Transverse colon (tissue), 4 donors: ENCODE results near the gene CCN6. TPM values are rescaled to one million over a fixed set of nuclear protein-coding genes. Genes with fewer than 3 reads are reported as not detected.

Experiments used
- DNase-seq: peaks from one replicate; pipeline ENCODE4 v3.0.0-alpha.2; 2019
- H3K27ac ChIP-seq, 4 donors: fragments of 200-600 bp; sonication (generic); 2 replicates each; pipeline ENCODE4 v1.5.1; 2016 to 2018; ENCODE audit warnings: inconsistent platforms in 4 of 4
- H3K27me3 ChIP-seq: fragments of 200-600 bp; sonication (generic); 2 replicates; pipeline ENCODE4 v1.5.1; 2017; ENCODE audit warnings: inconsistent platforms
- H3K36me3 ChIP-seq, 4 donors: fragments of 200-600 bp; sonication (generic); 2 replicates each; pipeline ENCODE4 v1.5.1; 2017 to 2019; ENCODE audit warnings: inconsistent platforms in 4 of 4
- H3K4me1 ChIP-seq, 4 donors: fragments of 200-600 bp; sonication (generic); 2 replicates each; pipeline ENCODE4 v1.5.1; 2017 to 2020; ENCODE audit warnings: inconsistent platforms in 4 of 4
- H3K4me3 ChIP-seq, 4 donors: fragments of 200-600 bp; sonication (generic); 1 replicate in 1 of 4; 2 replicates in 3 of 4; pipeline versions ENCODE4 v1.5.1 to v1.6.1; 2017 to 2019; ENCODE audit warnings: inconsistent platforms in 4 of 4
- H3K9me3 ChIP-seq, 2 donors: fragments of 200-600 bp; sonication (generic); 2 replicates each; pipeline ENCODE4 v1.5.1; 2017 to 2019; ENCODE audit warnings: inconsistent platforms in 2 of 2
- EP300 ChIP-seq: sonication (generic); formaldehyde crosslinking; IDR thresholded peaks from one replicate; pipeline ENCODE4 v1.6.1; 2017; ENCODE audit warnings: antibody characterized with exemption, low read depth
- POLR2A ChIP-seq: fragments of 450-650 bp; IDR thresholded peaks from one replicate; pipeline ENCODE4 v1.6.1; 2016; ENCODE audit warnings: antibody characterized with exemption, mild to moderate bottlenecking, moderate library complexity
- POLR2AphosphoS5 ChIP-seq, 3 donors: sonication (generic); formaldehyde crosslinking; IDR thresholded peaks; one replicate each; pipeline ENCODE4 v1.6.1; 2016; ENCODE audit warnings: antibody characterized with exemption in 3 of 3
- WGBS, 2 donors: methylation state at CpG; one replicate each; pipeline ENCODE4 v1.1.5; 2018; ENCODE audit warnings: low coverage in 1 of 2; 5-methylcytosine and 5-hydroxymethylcytosine counted together
- in situ Hi-C, 4 donors: fragments of 200-750 bp; cut with MboI; loops; one replicate each; pipeline versions ENCODE4 v1.15.0 to v1.15.1; 2017; ENCODE audit warnings: low sequenced_read_pairs in 3 of 4, low pct_ligation_motif_present in 1 of 4, low pct_unique_long_range_greater_than_20kb in 1 of 4
- intact Hi-C: fragments of 100-400 bp; cut with DNase I; formaldehyde crosslinking; loops from one replicate; pipeline ENCODE4 v1.15.1; 2023; ENCODE audit warnings: low total_unique reads
- total RNA-seq, 4 donors: library from RNA; depleted of rRNA; stranded (reverse); fragments of >200 nt; gene quantifications; one replicate each; pipeline ENCODE4 v1.1.0, GENCODE V29; 2016
- TF ChIP-seq, protein P1 (sequence below), 5 experiments: fragments of 200-600 bp in 3 of 5; fragments of 450-650 bp in 2 of 5; sonication (generic) in 3 of 5; IDR thresholded peaks; 1 replicate in 2 of 5; 2 replicates in 3 of 5; pipeline ENCODE4 v1.5.1; 2016 to 2017; ENCODE audit warnings: antibody characterized with exemption in 5 of 5, inconsistent platforms in 3 of 5, mild to moderate bottlenecking in 2 of 5, moderate library complexity in 1 of 5

Gene CCN6
- total RNA-seq, 4 donors from 2014 or later = not detected

DNA sequence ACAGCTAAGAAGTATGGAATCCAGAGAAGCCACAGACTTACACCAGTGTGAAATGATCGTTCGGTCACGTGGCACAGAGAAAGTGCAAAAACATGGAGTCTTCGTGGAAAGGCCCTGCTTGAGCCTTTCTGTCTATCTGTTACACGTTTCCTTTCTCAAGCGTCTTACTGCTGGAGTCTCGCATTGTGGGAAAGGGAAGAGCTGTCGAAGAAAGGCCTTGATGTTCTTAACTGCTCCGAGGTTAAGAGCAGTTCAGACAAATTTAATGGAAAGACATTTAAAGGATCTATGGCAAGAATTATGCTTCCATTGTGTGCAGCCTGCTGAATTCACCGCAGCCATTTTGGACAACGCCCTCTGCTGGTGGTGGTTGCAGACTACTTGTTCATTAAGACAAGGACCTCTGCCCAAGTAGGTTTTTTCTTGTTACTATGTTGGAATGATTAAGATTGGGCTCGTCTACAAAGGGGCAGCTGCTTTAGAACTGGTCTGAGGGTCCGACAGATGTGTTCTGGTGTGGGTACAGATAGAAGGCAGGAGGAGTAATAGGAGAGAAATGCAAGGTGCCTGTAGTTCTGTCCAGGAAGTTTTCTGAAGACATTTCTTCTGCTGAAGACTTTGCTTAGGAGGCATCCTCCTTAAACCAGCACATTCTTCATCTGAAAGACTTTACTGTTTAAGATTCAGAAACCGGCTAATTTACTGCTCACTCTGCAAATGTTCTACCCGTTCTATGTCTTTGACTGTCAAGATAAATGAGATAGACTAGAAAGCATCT is 24.7 kb upstream of the CCN6 start:
- WGBS, 2 donors = 81 to 89% methylated on average over 11 to 15 of the region's 15 CpGs
- intact Hi-C loops (no loop called here), in situ Hi-C loops (loop anchor here in 1 of 4 donors (25.0 kb wide), 1 partner anchor 767 kb away; a partner anchor contains a TSS)
- peak overlapping the region in 1 of 4 donors; percentile 30 for H3K27ac ChIP-seq
- TF ChIP-seq, protein P1, sequence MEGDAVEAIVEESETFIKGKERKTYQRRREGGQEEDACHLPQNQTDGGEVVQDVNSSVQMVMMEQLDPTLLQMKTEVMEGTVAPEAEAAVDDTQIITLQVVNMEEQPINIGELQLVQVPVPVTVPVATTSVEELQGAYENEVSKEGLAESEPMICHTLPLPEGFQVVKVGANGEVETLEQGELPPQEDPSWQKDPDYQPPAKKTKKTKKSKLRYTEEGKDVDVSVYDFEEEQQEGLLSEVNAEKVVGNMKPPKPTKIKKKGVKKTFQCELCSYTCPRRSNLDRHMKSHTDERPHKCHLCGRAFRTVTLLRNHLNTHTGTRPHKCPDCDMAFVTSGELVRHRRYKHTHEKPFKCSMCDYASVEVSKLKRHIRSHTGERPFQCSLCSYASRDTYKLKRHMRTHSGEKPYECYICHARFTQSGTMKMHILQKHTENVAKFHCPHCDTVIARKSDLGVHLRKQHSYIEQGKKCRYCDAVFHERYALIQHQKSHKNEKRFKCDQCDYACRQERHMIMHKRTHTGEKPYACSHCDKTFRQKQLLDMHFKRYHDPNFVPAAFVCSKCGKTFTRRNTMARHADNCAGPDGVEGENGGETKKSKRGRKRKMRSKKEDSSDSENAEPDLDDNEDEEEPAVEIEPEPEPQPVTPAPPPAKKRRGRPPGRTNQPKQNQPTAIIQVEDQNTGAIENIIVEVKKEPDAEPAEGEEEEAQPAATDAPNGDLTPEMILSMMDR (IDR thresholded peaks at IDR 0.05) = peak; percentile 44 to 55 (median 51)
- TF ChIP-seq EP300 = no peak
- no peaks in the 10 kb centered on the region for H3K9me3 ChIP-seq
- no peaks in the 10 kb centered on the region for H3K27me3 ChIP-seq
- peak; percentile 60 for DNase-seq
- no peak overlapping the region for H3K4me3 ChIP-seq
- no peaks in the 10 kb centered on the region for H3K36me3 ChIP-seq
- H3K4me1 ChIP-seq = peaks cover 0 to 20% (median 15%) of the 10 kb centered on the region in 4 donors

DNA sequence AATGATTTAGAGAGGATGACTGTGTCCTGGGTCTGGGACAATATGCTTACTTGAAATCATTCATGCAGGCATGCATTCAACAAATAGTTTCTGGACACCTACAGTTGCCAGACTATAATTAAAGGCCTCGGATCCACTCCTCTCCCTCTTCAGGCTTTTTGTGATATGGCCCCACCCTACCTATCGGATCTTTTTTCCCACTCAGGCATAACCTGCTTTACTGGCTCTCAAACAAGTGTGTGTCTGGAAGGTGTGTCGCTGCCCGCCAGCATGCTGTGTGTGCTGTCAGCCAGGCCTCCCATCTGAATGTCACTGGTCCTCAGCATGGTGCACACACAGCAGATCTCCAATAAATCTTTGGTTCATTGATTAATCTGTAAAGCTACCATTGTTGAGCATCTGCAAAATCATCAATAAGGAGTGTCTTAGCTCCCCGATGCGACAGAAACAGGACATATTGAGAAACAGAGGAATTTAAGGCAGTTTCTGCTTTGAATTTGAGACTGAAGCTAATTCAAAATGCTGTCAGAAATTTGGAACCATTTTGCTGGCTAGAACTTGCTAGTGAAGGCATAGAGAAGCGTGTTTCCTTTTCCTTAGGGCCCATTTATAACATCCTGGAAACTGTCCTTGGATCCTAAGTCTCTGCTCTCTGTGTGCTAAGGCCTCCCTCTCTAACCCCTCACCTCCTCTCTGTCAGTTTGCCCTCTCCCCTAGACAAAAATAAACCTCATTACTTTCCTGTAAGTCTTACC is 23.5 kb upstream of the CCN6 start:
- Histone ChIP-seq H3K9me3 (no peaks in the 10 kb centered on the region), H3K27me3 (no peaks in the 10 kb centered on the region), H3K4me1 (peaks cover 0 to 20% (median 15%) of the 10 kb centered on the region in 4 donors), H3K4me3 (no peak overlapping the region), H3K36me3 (no peaks in the 10 kb centered on the region), H3K27ac (peak overlapping the region; percentile 17 to 29 (median 25))
- in situ Hi-C loops = loop anchor here in 1 of 4 donors (25.0 kb wide), 1 partner anchor 768 kb away; a partner anchor contains a TSS
- 73 to 75% methylated on average over 6 to 7 of the region's 7 CpGs for WGBS, 2 donors
- DNase-seq = no peak
- TF ChIP-seq POLR2AphosphoS5 (IDR thresholded peaks at IDR 0.05) (no peak), POLR2A (no peak), EP300 (no peak)
- TF ChIP-seq, protein P1 (IDR thresholded peaks at IDR 0.05) = no peak
- intact Hi-C loops = no loop called here

DNA sequence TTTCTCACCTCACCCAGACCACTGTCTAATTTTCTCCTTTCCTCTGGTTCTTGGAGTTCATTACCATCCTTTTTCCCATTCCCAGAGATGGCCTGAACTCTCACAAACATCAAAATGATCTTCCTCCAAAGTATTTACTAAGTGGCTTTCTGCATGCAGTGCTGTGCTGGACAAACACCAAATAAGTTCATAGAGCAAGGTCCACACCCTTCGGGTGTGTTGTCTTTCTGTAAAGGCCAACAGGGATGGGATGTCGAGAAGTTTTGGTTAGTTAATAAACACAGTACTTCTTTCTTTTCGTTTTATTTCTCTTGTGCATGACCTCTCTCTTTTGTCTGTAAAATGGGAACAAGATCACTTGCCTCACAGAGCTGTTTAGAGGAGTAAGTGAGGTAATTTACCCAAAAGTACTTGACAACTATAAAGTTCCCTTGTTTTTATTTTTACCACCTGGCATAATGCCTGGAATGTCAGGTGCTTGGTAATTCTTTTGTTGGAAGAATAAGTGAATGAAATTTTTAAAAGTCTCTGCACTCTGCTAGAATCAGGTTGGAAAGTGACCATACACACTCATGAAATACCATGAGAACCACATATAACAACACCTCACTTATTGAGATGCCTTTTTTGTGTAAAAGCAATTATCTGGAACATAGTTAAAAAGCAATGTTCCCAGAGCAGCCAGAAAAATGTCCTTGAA is 22.8 kb upstream of the CCN6 start:
- 22 to 53% methylated on average over 3 of the region's 3 CpGs for WGBS, 2 donors
- Histone ChIP-seq H3K9me3 (no peaks in the 10 kb centered on the region), H3K4me1 (peaks cover 0 to 20% (median 15%) of the 10 kb centered on the region in 4 donors), H3K36me3 (no peaks in the 10 kb centered on the region), H3K4me3 (no peak overlapping the region), H3K27ac (peak overlapping the region; percentile 17 to 29 (median 25)), H3K27me3 (no peaks in the 10 kb centered on the region)
- intact Hi-C loops = no loop called here
- in situ Hi-C loops = loop anchor here in 1 of 4 donors (25.0 kb wide), 1 partner anchor 769 kb away; a partner anchor contains a TSS
- no peak for DNase-seq
- TF ChIP-seq POLR2AphosphoS5 (IDR thresholded peaks at IDR 0.05) (no peak), EP300 (no peak), POLR2A (no peak)
- TF ChIP-seq, protein P1 (IDR thresholded peaks at IDR 0.05) = no peak

DNA sequence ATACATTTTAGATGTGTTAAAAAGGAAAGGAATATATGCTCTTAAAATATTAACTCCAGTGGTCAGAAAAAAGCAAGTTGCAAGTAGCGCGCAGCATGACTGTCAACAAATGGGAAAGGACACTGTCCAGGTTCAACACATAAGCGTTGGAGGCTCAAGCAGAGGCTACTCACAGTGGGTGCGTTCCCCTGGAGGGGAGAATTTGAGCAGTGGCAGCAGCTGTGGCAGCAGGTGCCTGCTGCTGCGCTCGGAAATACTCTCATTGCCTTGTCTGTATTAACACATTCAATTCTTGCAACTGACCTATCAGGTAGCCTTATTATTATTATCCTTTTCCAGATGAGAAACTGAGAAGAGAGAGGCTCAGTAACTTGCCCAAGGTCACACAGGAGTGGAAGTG is 21.9 kb upstream of the CCN6 start:
- Histone ChIP-seq H3K4me3 (no peak overlapping the region), H3K36me3 (no peaks in the 10 kb centered on the region), H3K27ac (no peak overlapping the region), H3K27me3 (no peaks in the 10 kb centered on the region), H3K4me1 (peaks cover 0 to 20% (median 15%) of the 10 kb centered on the region in 4 donors), H3K9me3 (no peaks in the 10 kb centered on the region)
- in situ Hi-C loops = loop anchor here in 1 of 4 donors (25.0 kb wide), 1 partner anchor 770 kb away; a partner anchor contains a TSS
- TF ChIP-seq EP300 = no peak
- no peak for TF ChIP-seq POLR2A
- TF ChIP-seq, protein P1 (IDR thresholded peaks at IDR 0.05) = no peak
- no peak for TF ChIP-seq POLR2AphosphoS5 (IDR thresholded peaks at IDR 0.05)
- intact Hi-C loops = no loop called here
- no peak for DNase-seq
- whole genome bisulfite sequencing, 2 donors = 91 to 100% methylated on average over 2 to 6 of the region's 6 CpGs
